Measurements from ENCODE around the gene KCNIP1. TPM values are rescaled to one million over a fixed set of nuclear protein-coding genes. Genes with fewer than 3 reads are reported as not detected.
A peak's percentile ranks its signal among the peaks of the same experiment; 100 is the strongest.

Gene KCNIP1
- total and polyA plus RNA-seq, 2 of the 8 experiments (the other 6 are each of a cell fraction or from before 2014, with no cell fraction given): 0.52 to 0.83 TPM

- TF ChIP-seq CHD7 (IDR thresholded peaks at IDR 0.05; ENCODE audit: insufficient replicate concordance, low read length): no peak
- TF ChIP-seq CBX5 (IDR thresholded peaks at IDR 0.05; ENCODE audit: low read depth, low read length): no peak
- peak; percentile 97 to 99 for TF ChIP-seq RAD21 (IDR thresholded peaks at IDR 0.05 in 1 of 2, conservative IDR thresholded peaks at IDR 0.05 in 1 of 2; ENCODE audit: low read depth in 2 of 2, low read length in 2 of 2)
- no peak for TF ChIP-seq TEAD4 (IDR thresholded peaks at IDR 0.05; ENCODE audit: low read depth, low read length)
- TF ChIP-seq EZH2 (IDR thresholded peaks at IDR 0.05; ENCODE audit: low read depth, low read length, severe bottlenecking): no peak
- no peak for TF ChIP-seq BRCA1 (IDR thresholded peaks at IDR 0.05; ENCODE audit: low read depth, low read length)
- TF ChIP-seq CBX8 (IDR thresholded peaks at IDR 0.05; ENCODE audit: borderline replicate concordance, low read depth, low read length): no peak
- no peak for TF ChIP-seq E2F6 (IDR thresholded peaks at IDR 0.05)
Observed at GRCh38 chr5:170638454-170639220, 134.8 kb downstream of the KCNIP1 start (continued).

Measured in H1 (cell line).